Hippocampal formation (tissue), 2 donors: ENCODE results near the gene ULBP1.
"Not testable (repeated sequence)": the region's sequence is repeated elsewhere in the genome, so short reads cannot be mapped to it uniquely, and the experiment has no call there.

Source experiments
- DNase-seq, 2 donors: peaks; one replicate each; lab custom pipeline; 2025; lab: John Stamatoyannopoulos, UW

ULBP1 gene

DNA sequence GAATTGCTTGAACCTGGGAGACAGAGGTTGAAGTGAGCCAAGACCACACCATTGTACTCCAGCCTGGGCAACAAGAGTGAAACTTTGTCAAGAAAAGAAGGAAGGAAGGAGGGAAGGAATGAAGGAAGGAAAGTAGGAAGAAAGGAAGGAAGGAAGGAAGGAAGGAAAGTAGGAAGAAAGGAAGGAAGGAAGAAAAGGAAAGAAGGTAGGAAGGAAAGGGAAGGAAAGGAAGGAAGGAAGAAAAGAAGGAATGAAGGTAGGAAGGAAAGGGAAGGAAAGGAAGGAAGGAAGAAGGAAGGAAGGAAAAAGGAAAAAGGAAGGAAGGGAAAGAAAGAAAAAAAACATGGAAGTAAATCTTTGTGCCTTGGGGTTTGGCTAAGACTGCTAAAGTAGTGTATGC, 11.7 kb downstream of the ULBP1 start:
- DNase-seq = no peak

DNA sequence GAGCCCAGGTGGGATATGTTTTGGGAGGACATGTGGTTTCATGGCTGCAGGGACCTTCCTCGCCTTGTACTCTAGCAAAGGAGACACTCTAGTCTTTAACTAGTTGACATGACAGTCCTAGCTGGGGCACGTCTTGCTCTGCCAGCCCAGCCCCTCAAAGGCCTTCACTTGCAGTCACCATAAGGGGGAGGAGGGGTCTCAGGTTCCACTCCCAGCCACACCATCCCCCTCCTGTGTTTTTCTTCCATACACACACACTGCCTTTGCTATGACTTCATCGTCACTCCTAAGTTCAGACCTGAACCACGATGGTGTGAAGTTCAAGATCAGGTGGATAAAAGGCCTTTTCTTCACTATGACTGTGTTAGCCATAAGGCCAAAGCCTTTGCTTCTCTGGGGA, 13.5 kb downstream of the ULBP1 start:
- no peak for DNase-seq

DNA sequence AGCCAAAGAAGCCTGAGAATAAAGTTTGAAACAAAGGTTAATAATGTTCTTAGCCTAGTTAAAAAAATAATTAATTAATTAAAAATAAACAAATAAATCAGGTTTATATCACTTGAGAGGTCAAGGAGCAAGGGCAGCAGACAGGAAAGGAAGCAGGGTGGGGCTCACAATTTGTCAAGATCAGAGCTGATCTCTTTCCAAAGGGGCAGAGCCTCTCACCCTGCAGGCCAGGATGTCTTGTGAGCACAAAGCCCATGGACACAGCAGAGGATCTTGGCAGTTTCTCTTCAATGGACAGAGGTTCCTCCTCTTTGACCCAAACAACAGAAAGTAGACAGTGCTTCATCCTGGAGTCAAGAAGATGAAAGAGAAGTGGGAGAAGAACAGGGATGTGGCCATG, 14.9 kb downstream of the ULBP1 start:
- no peak for DNase-seq

DNA sequence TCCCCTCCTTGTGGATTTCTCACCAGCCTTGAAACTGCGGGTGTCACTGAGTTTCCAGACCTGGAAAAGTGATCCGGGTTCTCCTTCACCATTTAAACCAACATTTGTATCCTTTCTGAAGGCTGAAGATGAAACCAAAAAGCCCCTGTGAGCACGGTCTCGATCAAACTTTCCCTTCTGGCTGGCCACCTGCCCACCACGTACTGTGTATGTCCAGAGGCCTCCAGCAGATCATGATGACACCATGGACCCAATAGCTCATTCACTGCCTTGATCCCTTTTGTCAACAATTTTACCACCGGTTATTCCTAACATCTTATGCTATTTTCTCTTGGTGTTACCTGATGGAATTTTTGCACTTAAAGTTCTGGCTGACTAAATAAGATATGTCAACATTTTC, 15.6 kb downstream of the ULBP1 start:
- DNase-seq = no peak

DNA sequence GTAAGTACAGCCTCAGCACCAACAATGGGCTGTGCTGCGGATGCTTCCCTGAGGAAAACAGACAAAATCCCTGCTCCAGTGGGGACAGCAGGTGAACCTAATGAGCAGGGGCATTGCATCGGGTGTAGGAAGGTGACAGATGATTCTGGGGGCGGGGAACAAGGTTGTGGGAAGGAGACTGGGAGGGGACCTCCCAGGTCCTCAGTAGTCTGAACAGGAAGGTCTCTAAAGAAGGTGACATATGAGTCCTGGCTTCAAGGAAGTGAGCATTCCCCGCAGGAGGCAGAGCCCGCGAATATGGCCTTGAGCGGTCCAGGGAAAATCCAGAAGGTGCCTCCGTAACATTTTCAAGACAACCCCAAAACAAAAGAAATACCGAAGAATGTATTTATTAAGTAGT, 19.4 kb downstream of the ULBP1 start:
- no peak for DNase-seq

DNA sequence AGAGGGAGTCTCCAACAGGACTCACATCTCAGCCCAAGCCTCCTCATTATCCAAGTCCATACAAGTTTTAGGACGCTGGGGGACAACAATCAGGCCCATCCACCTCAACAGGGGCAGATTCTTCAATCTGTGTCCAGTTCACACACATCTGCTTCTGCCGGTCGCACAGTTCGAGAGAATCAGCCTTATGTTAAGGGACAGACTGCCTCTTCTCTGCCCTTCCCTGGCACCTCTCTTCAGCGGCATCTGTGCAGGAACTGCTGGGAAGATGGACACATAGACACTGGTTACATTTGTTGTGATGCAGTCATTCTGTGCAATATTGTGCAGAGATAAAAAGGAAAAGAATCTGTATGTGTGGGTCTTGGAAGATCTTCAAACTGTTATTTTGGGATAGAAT, 21.0 kb downstream of the ULBP1 start:
- DNase-seq = no peak

DNA sequence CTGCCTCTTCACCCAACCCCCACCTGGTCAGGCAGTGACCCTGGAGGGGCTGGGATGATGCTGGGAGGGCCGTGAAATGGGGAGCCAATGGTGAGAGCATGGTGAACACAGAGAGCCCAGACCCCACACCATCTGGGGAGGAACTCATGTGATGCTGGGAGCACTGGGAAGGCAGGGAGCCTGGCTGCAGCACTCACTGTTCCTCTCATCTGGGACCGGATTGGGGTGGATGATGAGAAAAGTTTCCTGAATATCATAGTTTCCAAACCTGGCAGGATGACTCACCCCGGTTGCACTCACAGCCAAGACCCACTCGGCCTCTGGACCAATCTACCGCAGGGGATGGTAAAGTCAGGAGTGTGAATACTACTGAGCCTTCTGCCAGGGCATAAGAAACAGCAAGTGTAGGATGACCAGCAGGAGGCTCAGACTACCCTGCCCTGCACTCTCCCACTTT, 21.8 kb downstream of the ULBP1 start:
- DNase-seq = no peak

DNA sequence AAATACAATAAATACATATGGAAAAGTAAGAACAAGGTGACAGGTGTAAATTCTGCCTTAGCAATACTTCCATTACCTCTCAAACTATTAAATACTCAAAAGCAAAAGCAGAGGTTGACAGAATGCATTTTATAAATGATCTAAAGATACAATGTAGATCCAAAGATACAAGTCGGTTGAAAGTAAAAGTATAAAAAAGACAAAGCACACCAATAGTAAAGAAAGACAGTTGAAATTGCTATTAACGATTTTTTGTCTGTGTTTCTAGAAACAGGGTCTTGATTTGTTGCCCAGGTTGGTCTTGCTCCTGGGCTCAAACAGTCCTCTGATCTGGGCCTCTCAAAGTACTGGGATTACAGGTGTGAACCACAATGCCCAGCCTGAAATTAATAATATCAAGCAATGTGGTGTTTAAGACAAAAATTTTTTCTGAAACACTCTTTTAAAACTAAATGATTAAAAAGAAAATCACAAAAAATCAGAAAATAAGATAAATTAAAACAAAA, 23.9 kb downstream of the ULBP1 start:
- no peak for DNase-seq

DNA sequence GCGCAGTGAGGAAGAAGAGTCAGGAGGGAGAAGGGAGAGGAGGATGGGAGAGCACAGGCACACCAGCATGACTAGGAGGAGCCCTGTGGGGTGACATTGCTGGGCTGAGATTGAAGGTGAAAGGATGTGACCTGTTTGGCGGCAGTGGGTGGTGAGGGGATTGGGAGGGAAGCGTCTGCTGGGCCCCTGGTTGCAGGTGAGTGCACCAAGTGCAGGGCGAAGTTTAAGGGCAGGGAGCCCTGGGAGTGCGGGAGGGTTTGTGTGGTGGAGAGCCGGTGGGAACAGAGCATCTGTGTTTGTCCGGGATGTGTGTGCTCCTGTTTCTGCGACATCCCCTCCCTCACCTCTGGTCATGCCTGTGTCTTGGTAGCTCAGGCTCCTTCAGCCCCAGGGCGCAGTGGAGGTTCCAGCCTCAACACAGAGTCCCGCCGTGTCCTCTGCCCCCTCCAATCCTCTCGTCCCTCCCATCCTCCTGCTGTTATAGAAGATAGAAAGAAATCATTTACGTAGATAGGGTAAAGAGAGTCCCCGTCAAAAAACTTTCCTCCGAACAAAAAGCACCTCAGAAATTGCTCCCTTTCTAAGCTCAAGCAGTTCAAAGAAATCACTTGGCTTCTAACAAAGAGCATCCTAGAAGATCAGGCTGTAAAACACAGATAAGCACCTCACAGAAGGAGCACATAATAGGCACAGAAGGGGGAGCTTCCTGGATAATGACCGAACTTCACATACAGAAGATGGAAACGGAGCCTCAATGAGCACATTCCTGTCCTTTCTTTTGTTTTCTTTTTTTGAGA, 25.0 kb downstream of the ULBP1 start:
- no peak for DNase-seq

DNA sequence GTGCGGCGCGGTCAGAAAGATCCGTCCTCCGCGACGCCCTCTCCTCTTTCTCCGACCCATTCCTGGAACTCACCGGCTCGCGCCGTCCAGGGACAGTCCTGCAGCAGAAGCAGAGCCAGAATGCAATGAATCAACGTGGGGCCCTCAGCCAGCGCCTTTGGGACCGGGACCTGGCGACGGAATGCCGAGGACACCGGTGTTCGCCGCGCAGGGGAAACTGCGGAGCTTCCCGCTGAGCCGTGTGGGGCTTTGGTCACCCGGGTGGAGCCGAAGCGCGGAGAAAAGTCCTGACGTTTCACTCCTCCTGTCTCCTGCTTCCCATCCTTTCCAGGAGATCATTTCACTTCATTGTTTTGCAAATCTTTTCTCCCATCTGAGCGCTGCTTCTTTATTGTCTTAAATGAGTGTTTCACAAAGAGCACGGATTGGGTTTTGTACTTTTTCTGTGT, 26.5 kb downstream of the ULBP1 start:
- DNase-seq = no peak

DNA sequence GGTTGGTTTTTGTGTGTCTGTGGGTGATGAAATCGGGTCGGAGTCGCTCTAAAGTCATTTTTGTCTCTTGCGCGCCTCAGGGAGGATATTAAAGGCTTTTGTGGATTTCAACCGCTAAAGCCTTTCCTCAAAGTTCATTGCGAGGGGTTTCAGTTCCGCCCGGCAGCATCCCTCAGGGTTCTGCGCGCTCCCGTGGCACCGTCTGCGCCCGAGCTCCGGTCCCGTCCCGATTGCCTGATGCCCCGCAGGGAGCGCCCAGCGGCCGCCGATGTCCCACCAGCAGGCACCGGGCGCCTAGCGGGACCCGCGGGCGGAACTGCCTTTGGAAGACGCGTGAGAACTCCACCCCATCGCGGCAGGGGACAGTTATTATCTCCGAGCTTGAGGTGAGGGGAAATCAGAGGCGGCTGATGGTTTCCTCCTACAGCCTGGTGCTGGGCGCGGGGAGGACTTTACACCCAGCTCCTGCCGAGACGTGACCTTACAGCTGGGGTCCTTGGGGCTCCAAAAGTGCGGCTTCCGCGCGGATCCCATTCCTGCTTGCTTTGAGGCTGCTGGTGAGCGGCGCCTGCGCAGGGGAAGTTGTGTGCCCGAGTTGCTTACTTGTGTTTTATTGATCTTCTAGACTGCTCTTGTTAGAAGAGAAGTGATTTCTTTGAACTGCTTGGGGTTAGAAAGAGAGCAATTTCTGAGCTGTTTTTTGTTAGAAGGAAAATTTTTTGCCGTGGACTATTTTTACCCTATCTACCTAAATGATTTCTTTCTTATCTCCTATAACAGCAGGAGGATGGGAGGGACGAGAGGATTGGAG, 27.1 kb downstream of the ULBP1 start:
- no peak for DNase-seq

DNA sequence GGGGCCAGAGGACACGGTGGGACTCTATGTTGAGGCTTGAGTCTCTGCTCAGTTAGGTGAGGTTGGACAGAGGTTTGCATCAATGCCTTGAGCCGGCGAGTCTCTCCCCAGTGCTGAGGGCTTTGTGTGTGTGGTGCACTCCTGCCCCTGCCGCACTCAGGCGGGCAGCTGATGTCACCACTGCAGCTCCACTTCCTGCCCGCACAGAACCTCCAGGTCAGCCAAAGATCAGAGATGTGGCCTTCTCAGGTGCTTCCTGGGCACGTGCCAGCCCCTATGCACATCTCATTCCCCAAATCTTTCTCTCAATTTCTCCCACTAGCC, 27.7 kb downstream of the ULBP1 start:
- not testable (repeated sequence) for DNase-seq

DNA sequence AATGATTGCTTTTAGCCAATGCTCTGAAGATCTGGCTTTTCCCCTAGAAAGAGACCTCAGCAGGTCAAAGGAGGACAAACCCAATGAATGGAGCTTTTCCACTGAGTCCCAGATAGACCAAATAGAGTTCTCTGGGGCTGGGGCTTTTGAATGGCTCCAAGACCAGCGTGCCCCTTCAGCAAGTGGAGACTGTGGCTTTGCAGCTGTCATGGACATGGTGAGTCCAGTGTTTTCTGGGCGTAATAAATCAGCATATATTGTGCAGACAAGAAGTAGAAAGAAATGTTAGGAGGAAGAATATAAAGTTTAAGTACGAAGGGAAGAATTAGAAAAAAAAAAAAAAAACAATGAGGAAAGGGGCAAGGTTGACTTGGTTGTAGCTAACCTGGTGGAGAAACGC, 28.1 kb downstream of the ULBP1 start:
- no peak for DNase-seq

DNA sequence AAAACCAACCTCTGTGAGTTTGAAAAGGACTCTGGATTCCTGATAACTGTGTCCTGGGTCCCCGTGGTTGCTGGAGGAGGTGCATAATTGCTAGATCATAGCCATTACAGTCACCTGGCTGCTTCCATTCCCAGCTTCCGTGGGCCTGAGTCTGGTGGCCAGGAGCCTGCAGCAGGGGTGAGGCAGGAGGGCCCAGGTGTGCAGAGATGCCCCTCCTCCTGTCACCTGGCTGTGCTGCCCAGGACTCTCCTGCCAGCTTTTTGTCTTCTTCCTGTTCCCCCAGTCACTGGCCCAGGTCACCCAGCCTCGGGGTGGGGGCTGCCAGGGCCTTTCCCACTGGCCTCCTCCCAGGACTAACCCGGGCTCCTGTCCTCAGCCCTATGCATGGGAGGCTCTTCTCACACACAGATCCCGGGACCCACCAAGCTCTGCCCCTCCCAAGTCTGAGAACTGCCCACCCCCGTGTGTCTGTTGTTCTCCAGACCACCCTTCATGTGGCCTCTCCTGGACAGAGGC, 31.6 kb downstream of the ULBP1 start:
- no peak for DNase-seq

DNA sequence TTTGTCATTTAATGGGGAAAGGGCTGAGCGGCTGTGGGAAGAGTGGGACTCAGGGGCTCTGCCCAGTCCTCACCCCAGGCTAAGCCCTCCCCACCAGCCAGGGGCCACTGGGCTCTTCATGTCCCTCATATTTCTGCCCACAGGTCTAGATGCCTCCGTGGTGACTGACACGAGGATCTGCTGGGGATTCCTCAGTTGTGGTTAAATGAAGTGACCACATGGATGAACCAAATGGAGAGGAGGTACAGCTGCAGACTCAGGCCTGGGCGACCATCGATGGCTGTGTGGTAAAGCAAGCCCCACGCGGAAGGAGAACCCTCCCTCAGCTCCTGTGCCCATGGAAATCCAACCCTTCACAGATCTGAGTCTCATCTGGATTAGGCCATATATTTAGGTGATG, 32.2 kb downstream of the ULBP1 start:
- DNase-seq = no peak

DNA sequence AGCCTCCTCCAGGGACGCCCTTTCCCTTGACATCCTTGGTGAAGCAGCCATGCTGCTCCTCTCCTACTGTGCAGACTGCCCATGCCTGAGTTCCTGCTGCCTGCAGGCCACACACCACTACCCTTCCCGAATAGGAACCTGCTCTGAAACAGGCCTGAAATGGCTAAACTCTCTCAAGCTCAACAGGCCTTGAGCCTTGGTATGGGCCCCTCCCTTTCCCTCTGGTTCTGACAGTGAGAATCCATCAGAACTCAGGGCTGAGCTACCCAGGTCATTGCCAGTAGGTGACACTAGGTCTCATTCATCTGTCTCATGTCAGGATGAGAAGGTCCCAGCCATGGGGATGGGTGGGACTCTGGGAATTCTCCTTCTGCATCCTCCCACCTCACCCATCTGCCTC, 35.9 kb downstream of the ULBP1 start:
- no peak for DNase-seq

DNA sequence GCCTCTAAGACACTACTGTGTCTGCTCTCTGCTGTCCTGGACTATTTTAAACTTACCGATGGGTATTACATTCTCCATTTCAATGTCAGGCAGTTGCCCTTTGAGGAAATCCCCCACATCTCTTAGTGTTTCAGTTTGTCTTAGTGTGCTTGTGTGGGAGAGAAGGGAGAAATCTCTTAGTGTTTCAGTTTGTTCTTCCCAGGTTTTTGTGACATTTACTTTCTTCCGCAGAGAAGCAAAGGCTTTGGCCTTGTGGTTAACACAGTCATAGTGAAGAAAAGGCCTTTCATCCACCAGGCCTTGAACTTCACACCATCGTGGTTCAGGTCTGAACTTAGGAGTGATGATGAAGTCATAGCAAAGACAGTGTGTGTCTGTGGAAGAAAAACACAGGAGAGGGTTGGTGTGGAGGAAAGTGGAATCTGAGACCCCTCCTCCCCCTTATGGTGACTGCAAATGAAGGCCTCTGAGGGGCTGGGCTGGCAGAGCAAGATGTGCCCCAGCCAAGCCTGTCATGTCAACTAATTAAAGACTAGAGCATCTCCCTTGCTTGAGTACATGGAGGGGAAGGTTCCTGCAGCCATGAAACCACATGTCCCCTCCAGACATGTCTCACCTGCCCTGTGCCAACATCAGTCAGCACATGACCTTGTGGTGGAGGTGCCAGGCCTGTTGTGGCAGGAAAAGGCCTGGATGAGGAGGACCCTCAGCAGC, 37.7 kb downstream of the ULBP1 start:
- DNase-seq = no peak

DNA sequence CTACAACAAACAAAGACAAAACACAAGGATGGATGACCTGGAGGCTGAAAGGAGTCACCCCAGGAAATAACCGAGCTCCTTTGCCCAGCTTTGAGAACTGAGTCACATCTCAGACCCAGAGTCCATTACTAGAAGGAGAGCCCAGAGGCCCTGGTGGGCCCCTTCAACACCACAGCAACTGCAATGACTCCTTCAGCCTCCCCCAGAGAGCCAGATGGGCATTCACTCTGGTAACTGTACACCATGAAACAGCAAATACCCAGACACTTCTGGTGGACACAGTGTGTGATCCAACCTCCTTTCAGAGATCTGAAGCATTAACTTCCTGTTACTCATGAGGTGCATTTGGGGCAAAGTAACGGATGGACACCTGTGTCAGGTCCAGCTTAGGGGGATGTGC, 39.0 kb downstream of the ULBP1 start:
- no peak for DNase-seq

DNA sequence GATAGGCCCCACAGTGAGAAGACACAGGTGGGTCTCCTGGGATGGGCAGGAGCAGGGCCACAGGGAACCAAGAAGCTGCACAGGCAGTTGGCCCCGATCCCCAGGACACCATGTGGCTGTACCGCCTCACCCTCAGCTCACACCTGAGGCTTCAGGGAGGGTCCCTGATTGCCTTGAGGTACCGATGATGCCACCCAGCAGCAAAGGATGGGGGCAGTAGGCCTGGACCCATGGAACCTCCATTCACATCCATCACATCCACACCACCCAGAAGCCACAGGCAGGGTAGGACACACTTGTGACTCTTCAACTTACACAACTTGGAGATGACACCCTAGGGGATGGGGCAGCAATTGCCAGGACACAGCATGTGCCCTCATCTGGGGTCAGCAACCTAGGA, 39.9 kb downstream of the ULBP1 start:
- DNase-seq = not testable (repeated sequence)

DNA sequence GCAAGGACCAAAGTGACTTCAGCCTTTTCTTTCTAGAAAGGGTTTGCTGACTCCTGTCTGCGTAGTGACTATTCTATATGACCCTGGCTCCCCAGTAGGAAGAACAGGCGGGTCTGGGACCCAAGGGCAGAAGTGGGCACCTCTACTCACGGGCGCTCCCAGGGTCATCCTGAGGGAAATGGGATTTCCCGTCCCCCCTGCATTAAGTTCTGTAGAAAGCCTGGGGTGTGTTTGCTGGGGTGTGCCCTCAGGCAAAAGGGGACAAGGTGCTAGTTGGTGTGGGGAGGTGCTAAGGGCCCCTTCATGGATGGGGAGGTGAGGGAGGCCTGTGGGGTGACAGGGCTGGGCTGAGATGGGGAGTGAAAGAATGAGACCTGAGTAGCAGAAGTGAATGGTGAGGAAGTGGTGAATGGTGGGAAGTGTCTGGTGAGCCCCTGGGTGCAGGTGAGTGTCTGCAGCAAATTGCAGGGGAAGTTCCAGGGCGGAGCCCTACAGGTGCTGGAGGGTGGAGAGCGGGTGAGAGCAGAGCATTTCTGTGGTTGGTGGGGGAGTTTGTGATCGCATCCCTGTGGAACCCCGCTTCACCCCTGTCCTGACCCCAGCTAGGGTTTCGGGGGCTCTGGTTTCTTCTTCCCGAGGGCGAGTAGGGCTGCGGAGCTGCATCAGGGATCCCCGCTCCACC, 40.5 kb downstream of the ULBP1 start:
- no peak for DNase-seq

DNA sequence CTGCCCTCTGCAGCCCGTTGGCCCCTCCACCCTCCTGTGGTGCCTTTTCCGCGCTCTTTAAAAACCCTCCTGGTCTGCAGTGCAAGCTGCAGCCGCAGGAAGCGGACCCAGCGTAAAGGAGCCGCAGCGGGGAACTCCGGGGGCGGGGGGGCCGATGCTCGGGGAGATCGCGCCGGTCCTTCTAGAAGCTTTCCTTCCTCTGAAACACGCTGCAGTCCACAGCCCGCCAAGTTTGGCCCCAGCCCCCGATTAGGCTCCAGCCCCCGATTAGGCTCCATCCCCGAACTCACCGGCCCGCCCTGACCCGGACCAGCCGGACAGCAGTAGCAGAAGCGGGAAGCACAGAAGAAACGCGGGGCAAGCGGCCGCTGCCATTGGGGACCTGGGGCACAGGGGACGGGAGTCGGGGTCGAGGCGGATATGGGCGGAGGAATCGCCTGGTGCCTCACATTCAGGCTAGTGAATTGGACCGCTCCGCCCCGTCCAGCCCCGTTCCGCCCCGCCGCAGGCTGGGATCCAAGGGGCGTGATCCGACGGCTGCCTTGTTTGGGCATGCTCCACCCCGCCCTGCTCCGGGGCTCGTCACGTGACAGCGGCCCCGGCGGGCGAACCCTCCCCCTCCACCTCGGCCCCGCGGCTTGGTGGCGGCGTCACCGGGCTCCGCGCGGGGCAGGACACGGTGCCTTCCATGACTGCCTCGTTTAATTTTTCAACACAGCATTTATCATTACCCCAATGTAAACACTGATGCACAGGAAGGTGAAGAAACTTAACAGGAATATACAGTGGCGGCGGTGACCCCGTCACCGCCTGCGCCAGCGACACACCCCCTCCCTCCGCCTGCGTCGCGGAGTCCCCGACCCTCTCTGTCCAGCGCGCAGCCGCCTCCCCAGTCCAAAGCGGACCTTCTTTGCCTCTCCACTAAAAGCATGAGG, 41.3 kb downstream of the ULBP1 start:
- DNase-seq = peak; percentile 56 to 84
